ENCODE measurements around the gene SEMA4G.

- TF ChIP-seq CTCF (IDR thresholded peaks at IDR 0.05; ENCODE audit: insufficient read depth, low read length, poor library complexity, severe bottlenecking), result no peak
- TF ChIP-seq EZH2phosphoT487 (conservative IDR thresholded peaks at IDR 0.05; ENCODE audit: low read length), result no peak
Observed at GRCh38 chr10:101010329-101010728, 41.0 kb downstream of the SEMA4G start.
